ENCODE data around the gene KRTAP2-2. TPM values are rescaled to one million over a fixed set of nuclear protein-coding genes. Genes with fewer than 3 reads are reported as not detected.

Gene KRTAP2-2
- total and polyA plus RNA-seq, 2 of the 8 experiments (the other 6 are each of a cell fraction or from before 2014, with no cell fraction given), result not detected

DNA sequence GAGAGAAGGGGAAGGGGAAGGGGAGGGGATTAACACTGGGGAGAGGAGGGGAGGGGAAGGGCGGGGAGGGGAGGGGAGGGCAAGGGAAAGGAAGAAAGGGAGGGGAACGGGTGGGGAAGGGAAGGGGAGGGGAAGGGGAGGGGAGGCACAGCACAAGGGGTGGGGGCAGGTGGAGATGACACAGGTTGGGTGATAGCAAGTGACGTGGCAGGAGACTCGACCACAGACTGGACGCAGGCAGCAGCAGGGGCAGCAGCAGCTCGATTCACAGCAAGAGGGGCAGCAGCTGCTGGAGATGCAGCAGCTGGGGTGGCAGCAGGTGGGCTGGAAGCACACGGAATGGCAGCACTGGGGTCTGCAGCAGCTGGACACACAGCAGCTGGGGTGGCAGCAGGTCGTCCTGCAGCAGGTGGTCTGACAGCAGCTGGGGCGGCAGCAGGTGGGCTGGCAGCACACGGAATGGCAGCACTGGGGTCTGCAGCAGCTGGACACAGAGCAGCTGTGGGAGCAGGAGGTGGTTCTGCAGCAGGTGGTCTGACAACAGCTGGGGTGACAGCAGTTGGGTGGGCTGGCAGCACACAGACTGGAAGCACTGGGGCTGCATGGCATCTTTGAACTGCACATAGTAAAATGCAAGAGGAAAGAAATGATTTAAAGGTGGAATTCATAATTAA lies 46.7 kb upstream of the KRTAP2-2 start, which contains the start of gene KRTAP4-16:
Gene KRTAP4-16 (minus strand): TSS at position 624 of the 674 bp plus-strand sequence. CDS start 0 bp downstream, at position 624.
- Histone ChIP-seq H3K79me1 (ENCODE audit: low read depth, low read length) (no peaks in the 10 kb centered on the region), H3K23ac (ENCODE audit: insufficient read length) (no peak within 1 kb of the TSS), H2AFZ (ENCODE audit: low read length) (no peak within 1 kb of the TSS), H3K36me3 (ENCODE audit: control insufficient read depth in 2 of 4, insufficient read depth in 4 of 4, low read length in 3 of 4) (no peaks in the 10 kb centered on the region), H2BK5ac (ENCODE audit: low read depth, low read length) (no peak within 1 kb of the TSS), H2BK120ac (replicated peaks; ENCODE audit: low read depth, low read length) (no peak within 1 kb of the TSS), H2AK5ac (ENCODE audit: low read depth, low read length) (no peak within 1 kb of the TSS), H3K79me2 (ENCODE audit: control insufficient read depth in 1 of 2, insufficient read depth in 2 of 2, low read length in 2 of 2) (no peaks in the 10 kb centered on the region), H3K56ac (replicated peaks; ENCODE audit: insufficient read length, low read depth, low read length) (no peak within 1 kb of the TSS), H3K27me3 (replicated peaks in 1 of 4; ENCODE audit: control insufficient read depth in 3 of 4, extremely low read depth in 1 of 4, insufficient read depth in 3 of 4, low read length in 3 of 4) (no peaks in the 10 kb centered on the region), H3K18ac (ENCODE audit: extremely low read depth, low read length) (no peak within 1 kb of the TSS), H3K4me1 (replicated peaks in 1 of 4; ENCODE audit: control insufficient read depth in 3 of 4, insufficient read depth in 4 of 4, low read length in 3 of 4) (peaks cover 0 to 4% (median under 1%) of the 10 kb centered on the region in 4 experiments; a peak in 3 of 7 replicates), H2BK12ac (ENCODE audit: low read depth, low read length) (no peak within 1 kb of the TSS), H4K8ac (ENCODE audit: extremely low read depth, insufficient read depth, low read length) (no peak within 1 kb of the TSS), H2BK15ac (ENCODE audit: low read length) (no peak within 1 kb of the TSS), H3K4me3 (ENCODE audit: extremely low read depth in 1 of 4, insufficient read depth in 2 of 4, low read depth in 3 of 4, low read length in 4 of 4) (no peak within 1 kb of the TSS), H3K9me3 (ENCODE audit: insufficient read depth in 2 of 2, low read depth in 1 of 2, low read length in 1 of 2) (no peaks in the 10 kb centered on the region), H3K4ac (replicated peaks; ENCODE audit: insufficient read length, low read depth, low read length) (no peak within 1 kb of the TSS), H3K14ac (ENCODE audit: insufficient read length) (no peak within 1 kb of the TSS), H4K5ac (ENCODE audit: insufficient read length, low read depth, low read length) (no peak within 1 kb of the TSS), H4K20me1 (replicated peaks in 1 of 2; ENCODE audit: control insufficient read depth in 1 of 2, insufficient read depth in 2 of 2, low read length in 2 of 2) (no peaks in the 10 kb centered on the region), H3K9ac (replicated peaks in 1 of 4; ENCODE audit: extremely low read depth in 1 of 4, low read depth in 3 of 4, low read length in 3 of 4) (no peak within 1 kb of the TSS), H2BK20ac (ENCODE audit: low read length) (no peak within 1 kb of the TSS), H3K23me2 (ENCODE audit: low read depth, low read length) (no peaks in the 10 kb centered on the region), H3K27ac (ENCODE audit: low read depth, low read length) (no peak within 1 kb of the TSS), H4K91ac (replicated peaks; ENCODE audit: insufficient read length, low read length) (no peak within 1 kb of the TSS), H3K4me2 (ENCODE audit: insufficient read depth in 1 of 2, low read depth in 2 of 2, low read length in 2 of 2) (no peak within 1 kb of the TSS; a peak in 1 of 4 replicates)
- WGBS, 2 experiments (ENCODE audit: extremely low coverage in 1 of 2, insufficient coverage in 1 of 2, insufficient read length in 1 of 2, insufficient replicate concordance in 2 of 2, low coverage in 1 of 2, low lambda C conversion rate in 2 of 2, missing lambda C conversion rate in 1 of 2), result 80% methylated on average over 4 of the region's 10 CpGs; no CpG with 5 or more reads in 1 of the 2 experiments
- ChIA-PET CTCF (ENCODE audit: partially characterized antibody) (no interaction called here), POLR2A (ENCODE audit: partially characterized antibody) (no interaction called here)
- no peak for DNase-seq (ENCODE audit: low read depth in 1 of 2, low spot score in 2 of 2)
- no peak for FAIRE-seq
- TF ChIP-seq NANOG (IDR thresholded peaks at IDR 0.05; ENCODE audit: insufficient read depth, low read depth, low read length, poor library complexity, severe bottlenecking) (no peak), KDM5A (IDR thresholded peaks at IDR 0.05; ENCODE audit: low read length) (no peak), SP2 (IDR thresholded peaks at IDR 0.05; ENCODE audit: low read length) (no peak), TCF12 (IDR thresholded peaks at IDR 0.05; ENCODE audit: low read depth, low read length) (no peak), EZH2 (IDR thresholded peaks at IDR 0.05; ENCODE audit: low read depth, low read length, severe bottlenecking) (no peak), CREB1 (IDR thresholded peaks at IDR 0.05) (no peak), CEBPB (IDR thresholded peaks at IDR 0.05; ENCODE audit: low read depth, low read length) (no peak), RBBP5 (IDR thresholded peaks at IDR 0.05; ENCODE audit: borderline replicate concordance, low read depth, low read length) (no peak), GTF2F1 (IDR thresholded peaks at IDR 0.05; ENCODE audit: borderline replicate concordance, low read depth, low read length) (no peak), TEAD4 (IDR thresholded peaks at IDR 0.05; ENCODE audit: low read depth, low read length) (no peak), CTBP2 (IDR thresholded peaks at IDR 0.05; ENCODE audit: borderline replicate concordance, insufficient read depth, insufficient read length, low read length) (no peak)
- TF ChIP-seq, protein P1, sequence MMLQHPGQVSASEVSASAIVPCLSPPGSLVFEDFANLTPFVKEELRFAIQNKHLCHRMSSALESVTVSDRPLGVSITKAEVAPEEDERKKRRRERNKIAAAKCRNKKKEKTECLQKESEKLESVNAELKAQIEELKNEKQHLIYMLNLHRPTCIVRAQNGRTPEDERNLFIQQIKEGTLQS (IDR thresholded peaks at IDR 0.05; ENCODE audit: insufficient read depth, low read depth, low read length), result no peak

Data from H1 (cell line).